NT2/D1 (cell line): Measurements from ENCODE around the gene SLC22A12.

Source experiments
- DNase-seq: peaks from one replicate; pipeline ENCODE4 v3.0.0-alpha.2; 2011; ENCODE audit warnings: low read depth, low spot score
- H3K27me3 ChIP-seq: 2 replicates; pipeline ENCODE4 v1.6.0; 2011; ENCODE audit warnings: mild to moderate bottlenecking; ENCODE audit not compliant: insufficient read length, insufficient read depth
- H3K36me3 ChIP-seq: 2 replicates; pipeline ENCODE4 v1.6.1; 2011; ENCODE audit warnings: mild to moderate bottlenecking, low read length, mixed read lengths; ENCODE audit not compliant: insufficient read depth, insufficient read length
- H3K4me1 ChIP-seq: 2 replicates; pipeline ENCODE4 v1.5.1; 2011; ENCODE audit not compliant: insufficient read depth, insufficient read length
- H3K4me3 ChIP-seq: 2 replicates; pipeline ENCODE4 v1.5.1; 2011; ENCODE audit warnings: low read depth; ENCODE audit not compliant: insufficient read length
- H3K9ac ChIP-seq: 2 replicates; pipeline ENCODE4 v1.6.0; 2011; ENCODE audit warnings: low read depth; ENCODE audit not compliant: insufficient read length
- H3K9me3 ChIP-seq: 2 replicates; pipeline ENCODE4 v1.5.1; 2011; ENCODE audit warnings: mild to moderate bottlenecking, low read length; ENCODE audit not compliant: insufficient read depth
- SUZ12 ChIP-seq: IDR thresholded peaks from 2 replicates; pipeline ENCODE4 v1.6.1; 2011; ENCODE audit not compliant: insufficient read length, insufficient read depth; ENCODE audit errors: extremely low read depth
- YY1 ChIP-seq: IDR thresholded peaks from 2 replicates; pipeline ENCODE4 v1.6.1; 2011; ENCODE audit not compliant: insufficient read length, insufficient read depth
- ZNF274 ChIP-seq: IDR thresholded peaks from 2 replicates; pipeline ENCODE4 v1.6.1; 2011; ENCODE audit warnings: mild to moderate bottlenecking, low read depth, low read length

SLC22A12 gene

GRCh38 chr11:64598797-64599697, 8.0 kb downstream of the SLC22A12 start:
- peaks cover 3% of the 10 kb centered on the region for H3K4me1 ChIP-seq
- peaks cover 10% of the 10 kb centered on the region for H3K9me3 ChIP-seq
- H3K36me3 ChIP-seq: no peaks in the 10 kb centered on the region
- TF ChIP-seq ZNF274 (no peak), YY1 (no peak), SUZ12 (no peak)
- H3K4me3 ChIP-seq: no peak overlapping the region
- no peak for DNase-seq
- H3K9ac ChIP-seq: no peak overlapping the region
- H3K27me3 ChIP-seq: no peaks in the 10 kb centered on the region

- Histone ChIP-seq H3K27me3 (no peaks in the 10 kb centered on the region), H3K9ac (no peak overlapping the region), H3K4me3 (no peak overlapping the region), H3K36me3 (no peaks in the 10 kb centered on the region), H3K4me1 (peaks cover 5% of the 10 kb centered on the region), H3K9me3 (peaks cover 6% of the 10 kb centered on the region)
- DNase-seq: no peak
- no peak for TF ChIP-seq ZNF274
- TF ChIP-seq YY1: no peak
- TF ChIP-seq SUZ12: no peak
Observed at GRCh38 chr11:64599698-64600211, 8.7 kb downstream of the SLC22A12 start.

DNA sequence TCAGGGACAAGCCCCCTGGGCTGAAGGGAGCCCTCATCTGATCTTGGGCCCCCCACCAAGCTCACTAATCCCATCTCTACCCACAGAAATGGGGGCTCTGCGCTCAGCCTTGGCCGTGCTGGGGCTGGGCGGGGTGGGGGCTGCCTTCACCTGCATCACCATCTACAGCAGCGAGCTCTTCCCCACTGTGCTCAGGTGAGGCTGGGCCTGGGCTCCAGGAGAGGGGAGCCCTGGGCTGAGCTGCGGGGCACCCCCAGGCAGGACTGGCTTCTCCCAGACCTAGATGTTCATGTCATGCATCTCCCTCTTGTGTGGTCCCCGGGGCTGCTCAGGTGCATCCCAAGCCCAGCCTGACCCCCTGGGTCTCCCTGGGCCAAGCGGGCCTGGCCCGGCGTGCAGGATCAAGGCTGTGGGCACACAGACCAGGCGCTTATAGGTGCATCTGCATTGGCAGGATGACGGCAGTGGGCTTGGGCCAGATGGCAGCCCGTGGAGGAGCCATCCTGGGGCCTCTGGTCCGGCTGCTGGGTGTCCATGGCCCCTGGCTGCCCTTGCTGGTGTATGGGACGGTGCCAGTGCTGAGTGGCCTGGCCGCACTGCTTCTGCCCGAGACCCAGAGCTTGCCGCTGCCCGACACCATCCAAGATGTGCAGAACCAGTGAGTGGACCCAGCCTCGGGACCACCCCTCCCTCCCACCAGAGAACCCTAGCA, 9.4 kb downstream of the SLC22A12 start:
- Histone ChIP-seq H3K4me3 (no peak overlapping the region), H3K9ac (no peak overlapping the region), H3K27me3 (no peaks in the 10 kb centered on the region), H3K4me1 (peaks cover 12% of the 10 kb centered on the region), H3K9me3 (peaks cover 4% of the 10 kb centered on the region; the same call in 1 of the 2 replicates), H3K36me3 (no peaks in the 10 kb centered on the region)
- no peak for TF ChIP-seq ZNF274
- TF ChIP-seq YY1: no peak
- no peak for TF ChIP-seq SUZ12
- DNase-seq: no peak

DNA sequence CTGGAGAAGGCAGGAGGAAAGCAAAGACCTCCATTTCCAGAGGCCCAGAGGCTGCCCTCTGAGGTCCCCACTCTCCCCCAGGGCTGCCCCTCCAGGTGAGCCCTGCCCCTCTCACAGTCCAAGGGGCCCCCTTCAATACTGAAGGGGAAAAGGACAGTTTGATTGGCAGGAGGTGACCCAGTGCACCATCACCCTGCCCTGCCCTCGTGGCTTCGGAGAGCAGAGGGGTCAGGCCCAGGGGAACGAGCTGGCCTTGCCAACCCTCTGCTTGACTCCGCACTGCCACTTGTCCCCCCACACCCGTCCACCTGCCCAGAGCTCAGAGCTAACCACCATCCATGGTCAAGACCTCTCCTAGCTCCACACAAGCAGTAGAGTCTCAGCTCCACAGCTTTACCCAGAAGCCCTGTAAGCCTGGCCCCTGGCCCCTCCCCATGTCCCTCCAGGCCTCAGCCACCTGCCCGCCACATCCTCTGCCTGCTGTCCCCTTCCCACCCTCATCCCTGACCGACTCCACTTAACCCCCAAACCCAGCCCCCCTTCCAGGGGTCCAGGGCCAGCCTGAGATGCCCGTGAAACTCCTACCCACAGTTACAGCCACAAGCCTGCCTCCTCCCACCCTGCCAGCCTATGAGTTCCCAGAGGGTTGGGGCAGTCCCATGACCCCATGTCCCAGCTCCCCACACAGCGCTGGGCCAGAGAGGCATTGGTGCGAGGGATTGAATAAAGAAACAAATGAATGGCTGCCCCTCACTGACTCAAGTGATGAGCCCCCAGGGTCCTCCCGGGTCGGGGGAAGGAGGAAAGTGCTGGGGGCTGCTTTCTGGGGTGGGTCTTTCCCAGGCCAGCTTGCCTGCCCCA, 10.8 kb downstream of the SLC22A12 start:
- Histone ChIP-seq H3K9me3 (no peaks in the 10 kb centered on the region), H3K9ac (no peak overlapping the region), H3K27me3 (no peaks in the 10 kb centered on the region), H3K4me3 (no peak overlapping the region), H3K36me3 (no peaks in the 10 kb centered on the region), H3K4me1 (peaks cover 15% of the 10 kb centered on the region)
- no peak for DNase-seq
- TF ChIP-seq SUZ12: no peak
- TF ChIP-seq YY1: no peak
- TF ChIP-seq ZNF274: no peak

DNA sequence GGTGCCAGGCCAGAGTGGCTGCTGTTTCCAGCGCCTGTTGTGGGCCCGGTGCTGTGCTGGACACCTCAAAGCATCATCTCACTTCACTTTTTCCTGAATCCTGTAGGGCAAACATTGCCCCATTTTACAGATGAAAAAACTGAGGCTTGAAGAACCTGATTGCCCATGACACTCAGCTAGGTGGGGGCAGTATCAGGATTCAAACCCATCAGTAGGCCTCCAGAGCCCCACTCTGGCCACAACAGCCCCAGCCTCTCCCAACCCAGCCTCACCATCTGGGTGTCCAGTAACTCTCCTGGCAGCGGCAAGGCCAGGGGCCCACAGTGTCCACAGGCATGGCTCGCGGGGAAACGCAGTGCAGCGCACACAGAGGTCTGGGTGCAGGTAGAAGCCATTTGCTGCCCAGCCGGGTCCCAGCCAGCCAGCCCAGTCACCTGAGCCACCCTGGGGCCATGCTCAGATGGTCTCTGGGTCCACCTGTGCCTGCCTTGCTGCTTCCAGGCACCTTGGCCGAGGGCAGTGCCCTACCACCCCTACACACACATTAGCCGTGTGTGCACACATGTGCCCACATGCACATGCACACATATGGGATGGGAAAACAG, 11.5 kb downstream of the SLC22A12 start:
- no peak for DNase-seq
- Histone ChIP-seq H3K4me1 (peaks cover 15% of the 10 kb centered on the region), H3K36me3 (no peaks in the 10 kb centered on the region), H3K9ac (no peak overlapping the region), H3K4me3 (no peak overlapping the region), H3K27me3 (no peaks in the 10 kb centered on the region), H3K9me3 (no peaks in the 10 kb centered on the region)
- TF ChIP-seq SUZ12 (no peak), ZNF274 (no peak), YY1 (no peak)

- no peak for DNase-seq
- Histone ChIP-seq H3K4me3 (no peak overlapping the region), H3K36me3 (no peaks in the 10 kb centered on the region), H3K4me1 (peaks cover 15% of the 10 kb centered on the region), H3K9ac (no peak overlapping the region), H3K9me3 (no peaks in the 10 kb centered on the region), H3K27me3 (no peaks in the 10 kb centered on the region)
- TF ChIP-seq SUZ12: no peak
Observed at GRCh38 chr11:64603411-64604110, 12.5 kb downstream of the SLC22A12 start.
